ENCODE results near the gene ELAVL1. TPM values are rescaled to one million over a fixed set of nuclear protein-coding genes. Genes with fewer than 3 reads are reported as not detected.

Gene ELAVL1
- total RNA-seq, 2 experiments from 2014 or later: 119 to 150 TPM

DNA sequence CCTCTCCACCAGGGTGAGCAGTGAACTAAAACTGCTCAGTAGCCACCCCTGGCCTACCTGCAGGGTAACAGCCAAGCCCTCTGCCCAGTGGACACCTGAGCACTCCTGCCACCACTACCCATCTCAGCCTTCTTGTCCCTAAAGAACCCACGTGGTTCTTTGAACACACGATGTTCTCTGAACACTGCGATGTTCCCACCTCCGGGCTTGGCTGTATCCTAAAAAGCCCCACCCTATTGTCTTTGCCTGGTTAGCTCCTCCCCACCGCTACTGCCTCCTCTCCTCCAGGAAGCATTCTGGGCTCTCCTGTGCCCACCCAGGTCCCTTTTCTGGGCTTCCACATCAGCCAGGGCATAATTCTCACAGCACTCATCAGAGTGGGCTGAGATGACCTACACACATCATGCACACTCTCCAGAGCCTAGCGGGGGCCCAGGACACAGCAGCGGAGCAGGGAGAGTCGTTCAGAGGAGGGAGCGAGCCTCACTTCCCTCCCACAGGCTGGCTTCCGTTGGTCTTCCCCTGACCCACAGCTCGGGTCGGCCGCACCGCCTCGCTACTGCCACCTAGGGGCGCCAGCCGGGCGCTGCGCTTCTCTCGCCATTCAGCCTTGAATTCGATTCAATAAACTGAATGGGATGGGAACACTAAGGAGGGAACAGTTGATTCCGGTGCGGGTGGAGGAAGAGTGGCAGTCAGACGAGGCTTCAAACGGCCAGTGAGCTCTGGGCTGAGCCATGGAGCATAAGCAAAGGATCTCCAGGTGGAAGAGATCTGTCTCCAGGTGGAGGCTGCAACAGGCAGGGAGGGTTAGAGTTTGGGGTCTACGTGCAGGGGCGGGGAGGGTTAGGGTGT is 3.2 kb downstream of the ELAVL1 start:
- Mint-ChIP-seq H3K27me3 (no peaks in the 10 kb centered on the region), H3K4me3 (peak overlapping the region; percentile 77), H3K4me1 (peaks cover 47% of the 10 kb centered on the region), H3K36me3 (peaks cover 4% of the 10 kb centered on the region), H3K9me3 (ENCODE audit: low read depth) (no peaks in the 10 kb centered on the region), H3K27ac (peak overlapping the region; percentile 80)
- CTCF ChIA-PET: interaction anchor here (0.6 to 6.8 kb wide), 21 partner anchors 10 to 411 kb away, joined by 3 to 74 read pairs (median 3); partner anchors contain the start of genes CCL25, CERS4, MARCHF2 and TIMM44
- ATAC-seq (peak; percentile 46), DNase-seq (peak; percentile 85)

GRCh38 chr19:8001651-8001994 is 3.8 kb downstream of the ELAVL1 start:
- CTCF ChIA-PET: interaction anchor here (1.2 to 6.8 kb wide), 7 partner anchors 10 to 238 kb away, joined by 3 to 74 read pairs (median 8); partner anchors contain the start of gene TIMM44
- no peak for DNase-seq
- peak overlapping the region; percentile 80 for H3K27ac Mint-ChIP-seq

DNA sequence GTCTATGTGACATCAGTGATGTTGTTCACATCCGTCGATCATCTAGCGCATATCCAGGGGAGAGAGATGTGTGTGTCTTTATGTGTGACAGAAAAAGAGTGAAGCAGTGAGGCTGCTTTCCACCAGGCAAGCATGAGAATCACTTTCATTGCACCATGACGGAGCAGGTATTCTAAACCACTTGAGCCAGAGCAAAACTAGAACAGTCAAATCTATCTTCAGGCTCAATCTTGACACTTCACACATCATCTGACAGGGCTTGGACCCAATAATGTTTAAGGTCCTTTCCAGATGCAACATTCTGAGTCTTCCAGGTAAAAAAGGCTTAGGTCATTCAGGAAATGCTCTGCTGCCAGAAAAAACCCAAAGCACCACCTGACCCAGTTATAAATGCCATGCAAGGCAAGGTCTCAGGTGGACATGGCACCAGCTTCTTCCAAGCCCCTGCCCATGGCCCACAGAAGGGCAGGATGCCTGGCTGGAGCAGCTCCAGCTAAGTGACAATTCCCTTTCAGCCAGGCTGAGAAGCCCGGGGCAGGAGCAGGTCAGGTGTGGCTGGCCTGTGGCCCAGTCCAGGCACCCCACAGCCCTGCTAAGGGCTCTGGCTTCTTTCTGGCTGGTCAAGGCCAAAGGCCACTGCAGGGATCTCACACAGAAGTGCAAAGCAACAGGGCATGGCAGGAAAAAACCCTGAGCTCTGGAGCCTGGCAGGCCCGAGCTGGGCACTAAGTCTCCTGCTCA is 5.0 kb downstream of the ELAVL1 start:
- no peak for DNase-seq
- no peaks in the 10 kb centered on the region for H3K27me3 Mint-ChIP-seq
- H3K9me3 Mint-ChIP-seq (ENCODE audit: low read depth): no peaks in the 10 kb centered on the region
- ATAC-seq: no peak
- H3K4me3 Mint-ChIP-seq: no peak overlapping the region
- peaks cover 9% of the 10 kb centered on the region for H3K36me3 Mint-ChIP-seq
- H3K27ac Mint-ChIP-seq: no peak overlapping the region
- CTCF ChIA-PET: interaction anchor here (1.0 to 1.7 kb wide), 3 partner anchors 12 to 56 kb away, joined by 3 to 9 read pairs (median 5); partner anchors contain the start of gene TIMM44
- peaks cover 50% of the 10 kb centered on the region for H3K4me1 Mint-ChIP-seq

More at GRCh38 chr19:8001651-8001994, 3.8 kb downstream of the ELAVL1 start:
- Mint-ChIP-seq H3K4me1 (peaks cover 51% of the 10 kb centered on the region), H3K4me3 (peak overlapping the region; percentile 77), H3K36me3 (peaks cover 9% of the 10 kb centered on the region), H3K27me3 (no peaks in the 10 kb centered on the region), H3K9me3 (ENCODE audit: low read depth) (no peaks in the 10 kb centered on the region)
- no peak for ATAC-seq

- Mint-ChIP-seq H3K27me3 (no peaks in the 10 kb centered on the region), H3K4me3 (no peak overlapping the region), H3K9me3 (ENCODE audit: low read depth) (no peaks in the 10 kb centered on the region), H3K36me3 (peaks cover 10% of the 10 kb centered on the region), H3K4me1 (peaks cover 56% of the 10 kb centered on the region), H3K27ac (no peak overlapping the region)
- DNase-seq (no peak), ATAC-seq (no peak)
- CTCF ChIA-PET: interaction anchor here (0.6 to 2.0 kb wide), 3 partner anchors 29 to 190 kb away, joined by 3 to 7 read pairs (median 5); partner anchors contain the start of gene TIMM44
Measured at GRCh38 chr19:7999376-7999775, 6.1 kb downstream of the ELAVL1 start.

DNA sequence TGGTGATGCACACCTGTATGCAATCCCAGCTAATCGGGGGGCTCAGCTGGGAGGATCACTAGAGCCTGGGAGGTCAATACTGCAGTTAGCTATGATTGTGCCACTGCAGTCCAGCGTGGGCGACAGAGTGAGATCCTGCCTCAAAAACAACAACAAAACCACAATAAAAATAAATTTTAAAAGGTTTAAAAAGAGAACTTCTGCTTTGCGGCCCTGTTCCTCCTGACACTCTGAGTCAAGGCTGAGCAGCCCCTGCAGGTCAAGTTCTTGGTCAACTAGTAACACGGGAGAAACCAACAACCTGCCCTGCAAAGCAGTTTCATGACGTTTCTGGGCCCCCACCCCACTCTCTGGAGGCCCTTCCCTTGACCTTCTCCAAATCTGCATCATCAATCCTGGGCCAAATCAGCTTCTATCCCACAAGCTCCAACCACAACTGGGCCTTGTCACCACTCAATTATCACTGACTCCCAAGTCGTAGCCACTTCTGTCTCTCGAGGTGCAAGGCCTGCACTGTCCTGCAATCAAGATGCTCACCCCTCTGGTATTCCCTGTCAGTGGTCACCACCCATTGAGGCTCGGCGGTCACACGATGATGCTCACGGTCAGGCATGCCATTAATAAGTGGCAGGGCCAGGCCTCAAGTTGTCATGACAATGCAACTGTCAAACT is 7.5 kb downstream of the ELAVL1 start:
- CTCF ChIA-PET: interaction anchor here (2.0 kb wide), 1 partner anchor 54 kb away, joined by 7 read pairs; the partner anchor contains the start of gene TIMM44
- Mint-ChIP-seq H3K36me3 (peaks cover 10% of the 10 kb centered on the region), H3K4me1 (peaks cover 46% of the 10 kb centered on the region), H3K4me3 (no peak overlapping the region), H3K9me3 (ENCODE audit: low read depth) (no peaks in the 10 kb centered on the region), H3K27ac (peak overlapping the region; percentile 21), H3K27me3 (no peaks in the 10 kb centered on the region)
- DNase-seq (no peak), ATAC-seq (no peak)

- Mint-ChIP-seq H3K27me3 (no peaks in the 10 kb centered on the region), H3K36me3 (peaks cover 12% of the 10 kb centered on the region), H3K9me3 (ENCODE audit: low read depth) (no peaks in the 10 kb centered on the region), H3K4me3 (no peak overlapping the region), H3K27ac (no peak overlapping the region), H3K4me1 (peaks cover 36% of the 10 kb centered on the region)
- no peak for ATAC-seq
- DNase-seq: no peak
- CTCF ChIA-PET: interaction anchor here (2.4 kb wide), 1 partner anchor 8 kb away, joined by 9 read pairs; the partner anchor contains the start of gene ELAVL1
Measured at GRCh38 chr19:7996883-7997282, 8.6 kb downstream of the ELAVL1 start.

GRCh38 chr19:7995810-7996158 is 9.7 kb downstream of the ELAVL1 start:
- H3K36me3 Mint-ChIP-seq: peaks cover 13% of the 10 kb centered on the region
- no peak for DNase-seq
- CTCF ChIA-PET: interaction anchor here (1.3 to 2.4 kb wide), 2 partner anchors 10 to 16 kb away, joined by 3 to 9 read pairs; partner anchors contain the start of gene ELAVL1
- no peak for ATAC-seq
- peaks cover 27% of the 10 kb centered on the region for H3K4me1 Mint-ChIP-seq
- H3K9me3 Mint-ChIP-seq (ENCODE audit: low read depth): no peaks in the 10 kb centered on the region
- H3K4me3 Mint-ChIP-seq: no peak overlapping the region
- H3K27ac Mint-ChIP-seq: no peak overlapping the region
- no peaks in the 10 kb centered on the region for H3K27me3 Mint-ChIP-seq

DNA sequence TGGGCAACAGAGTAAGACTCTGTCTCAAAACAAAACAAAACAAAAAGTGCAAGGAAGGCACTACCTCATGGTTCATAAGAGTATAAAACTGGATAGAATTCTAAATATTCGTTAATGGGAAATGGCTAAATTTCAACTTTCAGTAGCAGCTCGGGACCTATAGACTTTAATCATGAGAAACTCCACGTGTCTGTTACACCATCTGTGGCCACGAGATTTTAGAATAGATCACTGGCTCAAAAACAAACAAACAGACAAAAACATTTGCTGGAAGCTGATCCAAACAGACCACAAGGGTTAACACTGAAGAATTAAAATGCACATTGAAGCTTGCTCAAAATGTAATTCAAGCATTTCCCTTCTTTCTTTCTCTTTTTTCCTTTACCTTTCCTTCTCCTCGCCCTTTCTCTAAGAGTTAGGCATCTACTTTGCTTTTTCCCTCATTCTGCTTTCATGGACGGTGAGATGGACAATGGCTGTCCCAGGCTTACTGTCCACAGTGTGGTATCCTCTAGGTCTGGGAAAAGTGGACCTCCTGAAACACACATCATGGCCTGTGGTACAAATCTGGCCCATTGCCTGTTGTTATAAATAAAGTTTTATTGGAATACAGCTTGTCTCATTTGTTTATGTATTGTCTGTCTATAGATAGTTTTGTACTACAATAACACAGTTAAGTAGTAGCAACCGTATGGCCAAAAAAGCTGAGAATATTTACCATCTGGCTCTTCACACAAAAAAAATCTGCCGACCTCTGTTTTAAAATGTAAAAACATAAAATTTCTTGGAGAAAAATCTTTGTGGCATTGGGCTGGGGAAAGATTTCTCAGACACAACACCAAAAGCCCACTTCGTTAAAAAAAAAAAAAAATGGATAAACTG is 10.3 kb downstream of the ELAVL1 start:
- Mint-ChIP-seq H3K27ac (peak overlapping the region; percentile 27), H3K4me1 (peaks cover 26% of the 10 kb centered on the region), H3K4me3 (no peak overlapping the region), H3K27me3 (no peaks in the 10 kb centered on the region), H3K9me3 (ENCODE audit: low read depth) (no peaks in the 10 kb centered on the region), H3K36me3 (peaks cover 13% of the 10 kb centered on the region)
- CTCF ChIA-PET: interaction anchor here (1.1 to 2.4 kb wide), 3 partner anchors 10 to 51 kb away, joined by 3 to 9 read pairs (median 3); partner anchors contain the start of gene ELAVL1
- ATAC-seq (no peak), DNase-seq (no peak)

- no peak overlapping the region for H3K4me3 Mint-ChIP-seq
- DNase-seq: no peak
- peaks cover 23% of the 10 kb centered on the region for H3K4me1 Mint-ChIP-seq
- H3K9me3 Mint-ChIP-seq (ENCODE audit: low read depth): no peaks in the 10 kb centered on the region
- CTCF ChIA-PET: no interaction called here
- H3K27me3 Mint-ChIP-seq: no peaks in the 10 kb centered on the region
- H3K36me3 Mint-ChIP-seq: peaks cover 14% of the 10 kb centered on the region
- no peak for ATAC-seq
- no peak overlapping the region for H3K27ac Mint-ChIP-seq
Measured at GRCh38 chr19:7994114-7994513, 11.3 kb downstream of the ELAVL1 start.

DNA sequence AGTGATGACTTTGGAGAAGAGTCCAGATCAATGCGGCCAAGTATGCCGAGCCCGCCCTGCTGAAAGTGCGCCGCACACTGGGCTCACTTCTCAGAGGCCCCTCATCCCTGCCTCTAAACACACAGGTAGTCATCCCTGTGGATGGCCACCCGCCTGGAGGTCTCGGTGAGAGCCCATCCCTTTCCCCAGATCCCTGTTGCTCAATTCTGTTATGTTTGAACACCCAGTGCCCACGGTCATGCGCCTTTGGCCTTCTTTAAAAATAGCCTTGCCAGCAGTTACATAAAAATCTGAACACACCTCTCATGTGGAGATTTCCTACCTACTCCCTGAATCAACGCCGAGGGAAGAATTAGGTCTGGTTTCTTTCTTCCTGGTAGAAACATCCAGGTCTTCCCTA is 11.9 kb downstream of the ELAVL1 start:
- CTCF ChIA-PET: no interaction called here
- Mint-ChIP-seq H3K4me1 (peaks cover 23% of the 10 kb centered on the region), H3K27ac (no peak overlapping the region), H3K4me3 (no peak overlapping the region), H3K9me3 (ENCODE audit: low read depth) (no peaks in the 10 kb centered on the region), H3K27me3 (no peaks in the 10 kb centered on the region), H3K36me3 (peaks cover 17% of the 10 kb centered on the region)
- no peak for DNase-seq
- ATAC-seq: no peak

- H3K27me3 Mint-ChIP-seq: no peaks in the 10 kb centered on the region
- H3K4me1 Mint-ChIP-seq: peaks cover 19% of the 10 kb centered on the region
- H3K36me3 Mint-ChIP-seq: peaks cover 23% of the 10 kb centered on the region
- H3K27ac Mint-ChIP-seq: peak overlapping the region; percentile 1
- ATAC-seq: no peak
- H3K4me3 Mint-ChIP-seq: no peak overlapping the region
- CTCF ChIA-PET: no interaction called here
- no peaks in the 10 kb centered on the region for H3K9me3 Mint-ChIP-seq (ENCODE audit: low read depth)
- DNase-seq: no peak
Measured at GRCh38 chr19:7992575-7992974, 12.9 kb downstream of the ELAVL1 start.

DNA sequence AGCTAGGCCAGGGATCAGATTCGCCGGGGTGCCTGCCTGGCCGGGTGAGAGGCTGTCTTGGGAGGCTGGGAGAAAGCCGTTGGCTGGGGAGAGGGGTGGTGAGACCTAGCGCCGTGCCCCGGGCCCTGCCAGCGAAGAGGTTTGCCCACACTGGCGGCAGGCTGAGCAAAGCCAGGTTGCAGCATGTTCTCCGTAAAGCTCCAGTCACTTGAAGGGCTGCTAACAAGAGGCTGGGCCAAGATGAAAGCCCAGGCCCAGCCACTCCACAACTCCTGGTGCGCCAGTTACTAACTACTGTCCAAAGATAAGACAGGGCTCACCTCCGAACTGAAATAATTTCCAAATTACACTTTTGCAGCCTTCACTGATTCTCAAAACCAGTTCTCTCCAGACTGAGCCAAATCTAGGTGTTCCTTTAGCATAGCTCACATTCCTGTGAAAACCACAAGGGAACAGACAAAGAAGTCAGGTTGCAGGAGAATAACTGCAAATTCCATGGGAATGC is 16.3 kb downstream of the ELAVL1 start:
- Mint-ChIP-seq H3K4me1 (peaks cover 1% of the 10 kb centered on the region), H3K27ac (no peak overlapping the region), H3K4me3 (no peak overlapping the region), H3K9me3 (ENCODE audit: low read depth) (no peaks in the 10 kb centered on the region), H3K36me3 (peaks cover 17% of the 10 kb centered on the region), H3K27me3 (no peaks in the 10 kb centered on the region)
- CTCF ChIA-PET: interaction anchor here (2.2 kb wide), 1 partner anchor 13 kb away, joined by 6 read pairs; no protein-coding TSS in a partner anchor
- ATAC-seq: no peak
- no peak for DNase-seq
